Fibroblast of pulmonary artery (primary cell): ENCODE data around the gene MTA3.
A peak's percentile ranks its signal among the peaks of the same experiment; 100 is the strongest.
"Not testable (repeated sequence)": the region's sequence is repeated elsewhere in the genome, so short reads cannot be mapped to it uniquely, and the experiment has no call there.

Source experiments
- DNase-seq: peaks from one replicate; pipeline ENCODE4 v3.0.0-alpha.2; 2010; ENCODE audit warnings: low read depth
- H3K4me3 ChIP-seq: replicated peaks from 2 replicates; pipeline ENCODE4 v1.5.1; 2011; ENCODE audit warnings: low read depth, mild to moderate bottlenecking, control low read depth, low read length, moderate library complexity
- TF ChIP-seq, protein P1 (sequence below): IDR thresholded peaks from 2 replicates; pipeline ENCODE4 v1.5.1; 2011; ENCODE audit warnings: mild to moderate bottlenecking, control low read depth, low read length, inconsistent platforms; ENCODE audit errors: missing control alignments

Gene MTA3

DNA sequence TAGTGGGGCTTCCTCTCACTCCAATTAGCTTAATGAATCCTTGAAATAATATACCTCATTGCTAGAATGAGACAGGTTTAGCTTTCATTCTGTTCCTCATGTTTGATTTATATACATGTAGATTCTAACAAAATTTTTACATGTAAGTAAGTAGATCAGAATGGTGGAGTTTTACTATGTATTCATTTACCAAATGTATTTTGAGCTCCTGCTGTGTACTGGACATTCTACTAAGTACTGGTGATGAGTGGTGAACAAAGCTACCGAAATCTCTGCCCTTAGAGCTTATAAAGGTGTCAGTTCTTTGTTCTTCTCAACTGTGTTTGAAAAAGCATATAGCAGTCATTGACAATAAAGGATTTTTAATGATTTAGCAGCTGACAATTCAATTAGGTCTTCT lies 19.7 kb downstream of the MTA3 start:
- TF ChIP-seq, protein P1, sequence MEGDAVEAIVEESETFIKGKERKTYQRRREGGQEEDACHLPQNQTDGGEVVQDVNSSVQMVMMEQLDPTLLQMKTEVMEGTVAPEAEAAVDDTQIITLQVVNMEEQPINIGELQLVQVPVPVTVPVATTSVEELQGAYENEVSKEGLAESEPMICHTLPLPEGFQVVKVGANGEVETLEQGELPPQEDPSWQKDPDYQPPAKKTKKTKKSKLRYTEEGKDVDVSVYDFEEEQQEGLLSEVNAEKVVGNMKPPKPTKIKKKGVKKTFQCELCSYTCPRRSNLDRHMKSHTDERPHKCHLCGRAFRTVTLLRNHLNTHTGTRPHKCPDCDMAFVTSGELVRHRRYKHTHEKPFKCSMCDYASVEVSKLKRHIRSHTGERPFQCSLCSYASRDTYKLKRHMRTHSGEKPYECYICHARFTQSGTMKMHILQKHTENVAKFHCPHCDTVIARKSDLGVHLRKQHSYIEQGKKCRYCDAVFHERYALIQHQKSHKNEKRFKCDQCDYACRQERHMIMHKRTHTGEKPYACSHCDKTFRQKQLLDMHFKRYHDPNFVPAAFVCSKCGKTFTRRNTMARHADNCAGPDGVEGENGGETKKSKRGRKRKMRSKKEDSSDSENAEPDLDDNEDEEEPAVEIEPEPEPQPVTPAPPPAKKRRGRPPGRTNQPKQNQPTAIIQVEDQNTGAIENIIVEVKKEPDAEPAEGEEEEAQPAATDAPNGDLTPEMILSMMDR = no peak
- DNase-seq = no peak
- H3K4me3 ChIP-seq = no peak overlapping the region

DNA sequence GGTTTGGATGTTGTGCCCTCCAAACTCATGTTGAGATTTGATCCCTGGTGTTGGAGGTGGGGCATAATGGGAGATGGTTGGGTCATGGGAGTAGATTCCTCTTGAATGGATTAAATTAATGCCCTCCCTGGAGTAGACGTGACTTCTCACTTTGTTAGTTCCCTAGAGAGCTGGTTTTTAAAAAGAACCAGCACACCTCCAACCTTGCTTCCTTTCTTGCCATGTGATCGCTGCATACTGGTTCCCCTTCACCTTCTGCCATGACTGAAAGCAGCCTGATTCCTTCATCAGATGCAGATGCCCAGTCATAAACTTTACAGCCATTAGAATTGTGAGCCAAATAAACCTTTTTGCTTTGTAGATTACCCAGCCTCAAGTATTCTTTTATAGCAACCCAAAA lies 21.7 kb downstream of the MTA3 start:
- H3K4me3 ChIP-seq = no peak overlapping the region
- TF ChIP-seq, protein P1 = no peak
- DNase-seq = no peak

DNA sequence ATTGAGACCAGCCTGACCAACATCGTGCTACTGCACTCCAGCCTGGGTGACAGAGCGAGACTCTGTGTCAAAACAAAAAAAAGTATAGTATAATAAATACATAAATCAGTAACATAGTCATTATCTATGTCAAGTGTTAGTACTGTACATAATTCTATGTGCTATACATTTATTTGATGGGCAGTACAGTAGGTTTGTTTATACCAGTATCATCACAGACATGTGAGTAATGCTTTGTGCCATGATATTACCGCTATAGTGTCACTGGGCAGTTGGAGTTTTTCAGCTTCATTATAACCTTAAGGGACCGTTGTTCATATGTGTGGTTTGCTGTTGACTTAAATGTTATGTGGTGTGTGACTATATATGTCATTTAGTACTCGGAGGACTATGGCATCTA lies 24.9 kb downstream of the MTA3 start:
- TF ChIP-seq, protein P1 = no peak
- H3K4me3 ChIP-seq = no peak overlapping the region
- DNase-seq = no peak

DNA sequence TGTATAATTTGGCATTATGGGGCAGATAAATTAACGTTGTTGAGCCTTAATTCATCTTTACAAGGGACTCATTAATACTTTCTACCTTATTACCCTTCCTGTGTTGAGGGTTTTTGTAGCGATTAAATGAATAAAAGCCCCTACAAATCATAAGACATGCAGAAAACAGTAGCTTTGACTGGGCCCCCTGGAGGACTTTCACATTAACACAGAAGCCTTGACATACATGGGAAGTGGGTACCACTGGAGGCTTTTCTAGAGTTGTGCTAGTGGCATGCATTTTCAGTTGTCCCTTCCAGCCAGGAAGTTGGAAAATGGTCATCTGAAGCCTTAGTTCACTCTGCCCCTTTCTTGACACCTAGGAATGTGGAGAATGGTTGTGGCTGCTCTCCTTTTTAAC lies 30.2 kb downstream of the MTA3 start:
- TF ChIP-seq, protein P1 = peak; percentile 0
- no peak overlapping the region for H3K4me3 ChIP-seq
- DNase-seq = no peak

DNA sequence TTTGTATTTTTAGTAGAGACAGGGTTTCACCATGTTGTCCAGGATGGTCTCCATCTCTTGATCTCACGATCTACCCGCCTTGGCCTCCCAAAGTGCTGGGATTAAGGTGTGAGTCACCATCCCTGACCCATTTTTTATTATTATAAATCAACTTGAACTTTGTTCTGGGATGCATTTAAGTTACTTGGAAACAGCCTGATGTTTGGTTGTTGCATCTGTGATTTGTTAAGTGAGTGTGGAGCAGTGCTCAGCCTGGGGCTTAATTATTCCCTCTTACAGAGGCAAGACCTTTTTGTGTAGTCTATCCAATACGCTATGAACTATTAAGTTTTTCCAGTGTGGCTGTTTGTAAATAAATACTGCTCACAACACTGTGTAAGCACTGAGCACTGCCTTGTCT lies 32.6 kb downstream of the MTA3 start:
- no peak overlapping the region for H3K4me3 ChIP-seq
- TF ChIP-seq, protein P1 = no peak
- no peak for DNase-seq

DNA sequence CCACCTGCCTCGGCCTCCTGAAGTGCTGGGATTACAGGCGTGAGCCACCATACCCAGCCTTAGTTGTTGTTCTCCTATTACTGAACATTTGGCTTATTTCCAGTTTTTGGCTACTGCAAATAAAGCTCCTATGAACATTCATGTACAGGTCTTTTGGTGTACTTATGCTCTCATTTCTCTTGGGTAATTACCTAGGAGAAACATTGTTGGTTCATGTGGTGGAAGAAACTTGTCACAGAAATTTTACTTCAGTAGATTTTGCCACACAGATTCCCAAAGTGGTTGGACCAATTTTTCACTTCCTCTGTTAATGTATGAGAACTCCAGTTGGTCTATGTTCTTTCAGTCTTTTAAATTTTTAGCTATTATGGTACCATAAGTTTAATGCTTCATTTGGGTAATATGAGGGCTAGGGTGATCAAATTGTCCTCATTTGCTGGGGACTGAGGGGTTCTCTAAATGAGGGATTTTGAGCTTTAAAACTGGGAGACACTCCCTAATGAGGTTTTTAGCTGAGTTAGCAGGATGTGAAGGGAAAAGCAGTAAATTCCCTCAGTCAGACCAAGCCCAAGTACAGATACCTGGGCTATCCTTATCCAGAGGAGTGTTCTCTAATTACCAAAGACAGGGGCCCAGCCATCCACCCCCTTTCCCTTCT lies 33.9 kb downstream of the MTA3 start:
- DNase-seq = no peak
- no peak overlapping the region for H3K4me3 ChIP-seq
- TF ChIP-seq, protein P1 = no peak

DNA sequence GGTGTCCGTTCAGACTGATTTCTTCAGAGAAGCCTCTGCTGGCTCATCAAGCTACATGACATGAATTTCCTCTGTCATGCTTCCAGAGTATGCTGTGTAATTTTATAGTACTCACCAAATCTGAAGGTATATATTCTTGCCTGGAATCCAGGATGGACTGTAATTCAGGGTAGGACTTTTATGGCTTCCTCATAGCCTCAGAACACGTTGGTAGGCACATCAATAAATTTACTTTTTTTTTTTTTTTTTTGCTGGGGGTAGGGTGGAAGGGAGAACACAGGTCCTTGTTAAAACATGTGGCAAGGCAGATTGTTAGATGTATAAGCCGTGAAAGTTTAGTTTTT lies 34.4 kb downstream of the MTA3 start:
- TF ChIP-seq, protein P1 = no peak
- no peak for DNase-seq
- no peak overlapping the region for H3K4me3 ChIP-seq

DNA sequence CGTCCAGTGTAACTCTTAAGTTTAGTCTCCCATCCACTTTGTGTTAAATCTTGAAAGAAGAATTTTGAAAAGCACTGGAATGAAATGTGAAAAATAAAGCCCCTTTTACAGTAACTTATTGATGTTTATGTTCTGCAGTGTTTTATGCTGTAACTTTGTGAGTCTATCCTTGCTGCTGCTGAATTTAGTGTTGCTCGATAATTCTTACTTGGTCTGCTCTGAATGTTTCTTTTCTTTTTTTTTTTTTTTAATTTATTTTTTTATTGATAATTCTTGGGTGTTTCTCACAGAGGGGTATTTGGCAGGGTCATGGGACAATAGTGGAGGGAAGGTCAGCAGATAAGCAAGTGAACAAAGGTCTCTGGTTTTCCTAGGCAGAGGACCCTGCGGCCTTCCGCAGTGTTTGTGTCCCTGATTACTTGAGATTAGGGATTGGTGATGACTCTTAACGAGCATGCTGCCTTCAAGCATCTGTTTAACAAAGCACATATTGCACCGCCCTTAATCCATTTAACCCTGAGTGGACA lies 36.0 kb downstream of the MTA3 start:
- DNase-seq, H3K4me3 ChIP-seq: not testable (repeated sequence)

DNA sequence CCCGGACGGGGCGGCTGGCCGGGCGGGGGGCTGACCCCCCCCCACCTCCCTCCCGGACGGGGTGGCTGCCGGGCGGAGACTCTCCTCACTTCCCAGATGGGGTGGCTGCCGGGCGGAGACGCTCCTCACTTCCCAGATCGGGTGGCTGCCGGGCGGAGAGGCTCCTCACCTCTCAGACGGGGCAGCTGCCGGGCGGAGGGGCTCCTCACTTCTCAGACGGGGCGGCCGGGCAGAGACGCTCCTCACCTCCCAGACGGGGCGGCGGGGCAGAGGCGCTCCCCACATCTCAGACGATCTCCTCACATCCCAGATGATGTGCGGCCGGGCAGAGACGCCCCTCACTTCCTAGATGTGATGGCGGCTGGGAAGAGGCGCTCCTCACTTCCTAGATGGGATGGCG lies 37.7 kb downstream of the MTA3 start:
- DNase-seq, H3K4me3 ChIP-seq: not testable (repeated sequence)
